Tibial artery (tissue), 4 donors: ENCODE results near the gene LRRC3.

Experiments used
- DNase-seq, 2 donors: peaks; one replicate each; pipeline ENCODE4 v3.0.0-alpha.2; 2019
- H3K27ac ChIP-seq, 2 donors: fragments of 200-600 bp; sonication (generic) in 1 of 2; 1 replicate in 1 of 2; 2 replicates in 1 of 2; pipeline ENCODE4 v1.5.1; 2018 to 2019; ENCODE audit warnings: mild to moderate bottlenecking in 1 of 2
- H3K27me3 ChIP-seq, 2 donors: fragments of 200-600 bp; sonication (generic) in 1 of 2; one replicate each; pipeline versions ENCODE4 v1.5.1 to v1.6.0; 2016 to 2019
- H3K36me3 ChIP-seq, 3 donors: fragments of 200-600 bp; sonication (generic) in 2 of 3; one replicate each; pipeline ENCODE4 v1.5.1; 2016 to 2019; ENCODE audit warnings: mild to moderate bottlenecking in 2 of 3
- H3K4me1 ChIP-seq, 4 donors: fragments of 200-600 bp; sonication (generic) in 2 of 4; 1 replicate in 3 of 4; 2 replicates in 1 of 4; pipeline ENCODE4 v1.5.1; 2016 to 2019
- H3K4me3 ChIP-seq, 2 donors: fragments of 200-600 bp; sonication (generic) in 1 of 2; 1 replicate in 1 of 2; 2 replicates in 1 of 2; pipeline ENCODE4 v1.5.1; 2018 to 2019; ENCODE audit warnings: mild to moderate bottlenecking in 2 of 2
- H3K9me3 ChIP-seq, 3 donors: fragments of 200-600 bp; sonication (generic) in 1 of 3; one replicate each; pipeline ENCODE4 v1.5.1; 2016 to 2019
- intact Hi-C: fragments of 100-400 bp; cut with DNase I; formaldehyde crosslinking; loops from one replicate; pipeline ENCODE4 v1.15.0; 2023; ENCODE audit warnings: low total_unique reads
- TF ChIP-seq, protein P1 (sequence below), 2 experiments: fragments of 200-600 bp in 1 of 2; fragments of 450-650 bp in 1 of 2; IDR thresholded peaks; one replicate each; pipeline ENCODE4 v1.5.1; 2017 to 2019; ENCODE audit warnings: antibody characterized with exemption in 2 of 2, mild to moderate bottlenecking in 1 of 2, moderate library complexity in 1 of 2

The LRRC3 gene

DNA sequence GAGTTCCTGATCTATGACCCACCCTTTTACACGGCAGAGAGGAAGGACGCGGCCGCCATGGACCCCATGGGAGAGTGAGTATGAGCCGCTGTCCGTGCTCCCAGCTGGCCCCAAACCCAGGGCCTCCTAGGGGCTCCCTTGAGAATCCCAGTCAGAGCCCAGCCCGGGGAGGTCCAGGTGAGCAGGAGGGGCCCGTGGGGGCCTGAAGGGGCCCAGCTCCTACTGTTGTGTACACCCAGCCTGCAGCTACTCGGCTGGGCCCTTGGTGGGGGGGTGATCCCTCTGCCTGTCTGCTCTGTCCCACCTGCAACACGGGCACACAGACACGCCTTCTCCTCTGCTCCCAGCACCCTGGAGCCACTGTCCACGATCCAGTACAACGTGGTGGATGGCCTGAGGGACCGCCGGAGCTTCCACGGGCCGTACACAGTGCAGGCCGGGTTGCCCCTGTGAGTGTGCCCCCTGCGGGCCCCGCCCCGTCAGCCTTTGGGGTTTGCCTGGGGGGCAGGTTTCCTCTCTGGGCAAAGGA is 28.6 kb upstream of the LRRC3 start:
- TF ChIP-seq, protein P1, sequence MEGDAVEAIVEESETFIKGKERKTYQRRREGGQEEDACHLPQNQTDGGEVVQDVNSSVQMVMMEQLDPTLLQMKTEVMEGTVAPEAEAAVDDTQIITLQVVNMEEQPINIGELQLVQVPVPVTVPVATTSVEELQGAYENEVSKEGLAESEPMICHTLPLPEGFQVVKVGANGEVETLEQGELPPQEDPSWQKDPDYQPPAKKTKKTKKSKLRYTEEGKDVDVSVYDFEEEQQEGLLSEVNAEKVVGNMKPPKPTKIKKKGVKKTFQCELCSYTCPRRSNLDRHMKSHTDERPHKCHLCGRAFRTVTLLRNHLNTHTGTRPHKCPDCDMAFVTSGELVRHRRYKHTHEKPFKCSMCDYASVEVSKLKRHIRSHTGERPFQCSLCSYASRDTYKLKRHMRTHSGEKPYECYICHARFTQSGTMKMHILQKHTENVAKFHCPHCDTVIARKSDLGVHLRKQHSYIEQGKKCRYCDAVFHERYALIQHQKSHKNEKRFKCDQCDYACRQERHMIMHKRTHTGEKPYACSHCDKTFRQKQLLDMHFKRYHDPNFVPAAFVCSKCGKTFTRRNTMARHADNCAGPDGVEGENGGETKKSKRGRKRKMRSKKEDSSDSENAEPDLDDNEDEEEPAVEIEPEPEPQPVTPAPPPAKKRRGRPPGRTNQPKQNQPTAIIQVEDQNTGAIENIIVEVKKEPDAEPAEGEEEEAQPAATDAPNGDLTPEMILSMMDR (IDR thresholded peaks at IDR 0.05): no peak
- Histone ChIP-seq H3K9me3 (peaks cover 0 to 13% (median 8%) of the 10 kb centered on the region in 3 donors), H3K4me1 (no peaks in the 10 kb centered on the region), H3K4me3 (no peak overlapping the region), H3K36me3 (no peaks in the 10 kb centered on the region), H3K27ac (no peak overlapping the region), H3K27me3 (peaks cover 0 to 45% of the 10 kb centered on the region in 2 donors)
- intact Hi-C loops: no loop called here
- DNase-seq: peak; percentile 6 to 54

DNA sequence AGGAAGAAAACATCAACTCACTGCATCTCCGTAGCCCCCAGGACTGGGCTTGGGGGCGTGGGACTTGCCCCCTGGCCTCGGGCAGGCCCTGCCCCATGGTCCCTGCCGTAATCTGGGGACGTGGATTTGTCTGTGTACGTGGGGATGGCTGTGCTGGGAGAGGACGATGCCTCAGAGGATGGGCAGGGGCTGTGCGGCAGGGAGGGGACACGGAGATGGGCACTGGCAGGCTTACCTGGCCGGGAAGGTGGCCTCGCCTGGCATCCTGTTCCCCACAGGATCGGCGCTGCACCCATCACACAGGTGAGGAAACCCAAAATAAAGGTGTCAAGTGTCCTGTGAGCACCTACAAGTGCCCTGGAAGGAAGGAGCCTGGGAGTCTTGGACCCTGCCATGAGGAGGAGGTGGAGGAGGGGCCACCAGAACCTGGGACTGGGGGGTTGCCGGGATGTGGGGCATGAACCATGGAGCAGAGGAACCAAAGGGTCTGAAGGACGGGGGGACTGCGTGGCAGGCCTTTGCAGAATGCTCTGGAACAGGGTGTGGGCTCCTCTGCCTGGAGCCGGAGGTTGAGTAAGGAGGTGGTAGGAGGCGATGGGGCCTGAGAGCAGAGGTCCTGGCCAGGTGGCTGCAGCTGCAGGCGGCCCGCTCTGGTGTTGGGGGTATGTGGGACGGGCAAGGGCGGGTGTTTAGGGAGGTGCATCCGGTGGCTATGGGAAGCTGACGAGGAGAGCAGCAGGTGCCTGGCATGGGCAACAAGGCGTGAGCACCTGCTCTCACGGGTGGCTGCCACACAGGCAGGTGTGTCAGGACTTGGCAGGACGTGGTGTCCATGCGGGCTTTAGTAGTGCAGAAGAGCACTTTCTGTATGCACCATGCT is 27.8 kb upstream of the LRRC3 start:
- no peak overlapping the region for H3K27ac ChIP-seq
- H3K9me3 ChIP-seq: peaks cover 0 to 18% (median 8%) of the 10 kb centered on the region in 3 donors
- TF ChIP-seq, protein P1 (IDR thresholded peaks at IDR 0.05): no peak
- peak; percentile 4 to 52 for DNase-seq
- peaks cover 0 to 39% of the 10 kb centered on the region in 2 donors for H3K27me3 ChIP-seq
- intact Hi-C loops: no loop called here
- H3K36me3 ChIP-seq: no peaks in the 10 kb centered on the region
- H3K4me1 ChIP-seq: no peaks in the 10 kb centered on the region
- no peak overlapping the region for H3K4me3 ChIP-seq

DNA sequence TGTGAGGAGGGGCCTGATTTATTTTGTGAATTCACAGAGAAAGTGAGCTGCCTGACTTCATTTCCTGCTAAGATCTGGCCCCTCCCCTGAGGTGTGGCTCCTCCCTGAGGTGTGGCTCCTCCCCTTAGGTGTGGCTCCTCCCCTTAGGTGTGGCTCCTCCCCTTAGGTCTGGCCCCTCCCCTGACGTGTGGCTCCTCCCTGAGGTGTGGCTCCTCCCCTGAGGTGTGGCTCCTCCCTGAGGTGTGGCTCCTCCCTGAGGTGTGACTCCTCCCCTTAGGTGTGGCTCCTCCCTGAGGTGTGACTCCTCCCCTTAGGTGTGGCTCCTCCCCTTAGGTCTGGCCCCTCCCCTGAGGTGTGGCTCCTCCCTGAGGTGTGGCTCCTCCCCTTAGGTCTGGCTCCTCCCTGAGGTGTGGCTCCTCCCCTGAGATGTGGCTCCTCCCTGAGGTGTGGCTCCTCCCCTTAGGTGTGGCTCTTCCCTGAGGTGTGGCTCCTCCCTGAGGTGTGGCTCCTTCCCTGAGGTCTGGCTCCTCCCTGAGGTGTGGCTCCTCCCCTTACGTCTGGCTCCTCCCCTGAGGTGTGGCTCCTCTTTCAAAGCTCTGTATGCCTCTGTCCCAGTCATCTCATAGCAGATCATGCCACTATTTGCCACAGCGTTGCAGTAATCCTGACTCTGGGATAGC is 26.9 kb upstream of the LRRC3 start:
- Histone ChIP-seq H3K4me1 (no peaks in the 10 kb centered on the region), H3K9me3 (peaks cover 0 to 18% (median 8%) of the 10 kb centered on the region in 3 donors), H3K27ac (no peak overlapping the region), H3K36me3 (no peaks in the 10 kb centered on the region), H3K4me3 (no peak overlapping the region), H3K27me3 (peaks cover 0 to 36% of the 10 kb centered on the region in 2 donors)
- intact Hi-C loops: no loop called here
- DNase-seq: peak in 1 of 2 donors; percentile 4
- TF ChIP-seq, protein P1 (IDR thresholded peaks at IDR 0.05): no peak

DNA sequence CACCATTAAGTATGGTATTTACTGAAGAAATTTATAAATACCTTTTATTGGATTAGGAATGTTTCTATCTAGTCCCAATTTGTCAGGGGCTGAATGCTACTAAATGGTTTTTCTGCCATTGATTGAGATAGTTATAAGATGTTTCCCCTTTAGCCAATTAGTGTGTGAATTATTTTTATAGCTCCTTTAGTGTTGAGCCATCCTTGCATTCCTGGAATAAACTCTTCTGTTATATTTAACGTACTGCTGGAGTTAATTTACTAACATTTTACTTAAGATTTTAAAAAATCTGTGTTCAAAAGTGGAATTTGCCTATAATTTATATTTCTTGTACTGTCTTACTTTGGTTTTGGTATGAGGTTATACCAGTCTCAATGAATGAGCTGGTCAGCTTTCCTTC is 25.4 kb upstream of the LRRC3 start:
- no peak overlapping the region for H3K27ac ChIP-seq
- no peak for DNase-seq
- H3K36me3 ChIP-seq: no peaks in the 10 kb centered on the region
- H3K9me3 ChIP-seq: peaks cover 0 to 18% (median 8%) of the 10 kb centered on the region in 3 donors
- no peak overlapping the region for H3K4me3 ChIP-seq
- H3K27me3 ChIP-seq: peaks cover 0 to 27% of the 10 kb centered on the region in 2 donors
- no peaks in the 10 kb centered on the region for H3K4me1 ChIP-seq
- TF ChIP-seq, protein P1 (IDR thresholded peaks at IDR 0.05): no peak
- intact Hi-C loops: no loop called here

DNA sequence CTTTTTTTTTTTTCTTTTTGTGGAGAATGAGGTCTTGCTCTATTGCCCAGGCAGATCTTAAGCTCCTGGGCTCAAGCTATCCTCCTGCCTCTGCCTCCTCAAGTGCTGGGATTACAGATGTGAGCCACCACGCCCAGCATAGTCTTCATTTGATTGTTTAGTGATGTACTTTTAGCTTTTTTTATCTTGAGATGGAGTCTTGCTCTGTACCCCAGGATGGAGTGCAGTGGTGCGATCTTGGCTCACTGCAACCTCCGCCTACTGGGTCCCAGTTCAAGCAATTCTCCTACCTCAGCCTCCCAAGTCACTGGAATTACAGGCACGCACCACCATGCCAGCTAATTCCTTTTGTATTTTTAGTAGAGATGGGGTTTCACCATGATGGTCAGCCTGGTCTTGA is 24.0 kb upstream of the LRRC3 start:
- Histone ChIP-seq H3K4me1 (no peaks in the 10 kb centered on the region), H3K9me3 (peaks cover 0 to 18% (median 8%) of the 10 kb centered on the region in 3 donors), H3K4me3 (no peak overlapping the region), H3K27ac (no peak overlapping the region), H3K27me3 (peaks cover 0 to 25% of the 10 kb centered on the region in 2 donors), H3K36me3 (no peaks in the 10 kb centered on the region)
- TF ChIP-seq, protein P1 (IDR thresholded peaks at IDR 0.05): no peak
- intact Hi-C loops: no loop called here
- no peak for DNase-seq
